GM12875 (cell line): ENCODE data around the gene LEF1.
"Not testable (repeated sequence)": the region's sequence is repeated elsewhere in the genome, so short reads cannot be mapped to it uniquely, and the experiment has no call there.

ENCODE experiments used
- H3K4me3 ChIP-seq: one replicate; pipeline ENCODE4 v1.5.1; 2011; ENCODE audit warnings: low read depth, low read length, control low read depth
- CTCF ChIP-seq: IDR thresholded peaks from 2 replicates; pipeline ENCODE4 v1.5.1; 2011; ENCODE audit warnings: low read depth, mild to moderate bottlenecking, control low read depth, inconsistent platforms, low read length, moderate library complexity, borderline replicate concordance; ENCODE audit not compliant: insufficient read depth

The LEF1 gene

DNA sequence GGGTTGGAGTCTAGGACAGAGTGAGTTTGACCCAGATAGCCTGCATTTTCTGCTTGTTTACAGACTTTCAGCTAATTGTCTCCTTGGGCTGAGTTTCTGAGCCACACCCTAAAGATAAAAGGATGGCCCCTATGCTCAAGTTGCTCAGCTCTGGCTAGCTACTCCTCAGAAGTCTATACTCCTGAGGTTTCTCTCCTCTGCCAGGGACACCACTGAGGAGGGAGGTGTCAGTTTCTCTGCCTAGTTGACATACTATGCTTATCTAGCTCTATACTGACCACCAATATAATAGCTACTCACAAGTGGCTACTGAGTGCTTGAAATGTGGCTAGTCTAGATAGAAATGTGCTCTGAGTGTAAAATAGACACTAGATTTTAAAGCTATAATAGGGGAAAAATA, 155.4 kb downstream of the LEF1 start:
- no peak for TF ChIP-seq CTCF
- H3K4me3 ChIP-seq = no peak overlapping the region

- H3K4me3 ChIP-seq = not testable (repeated sequence)
Measured at GRCh38 chr4:108012382-108012781, 156.3 kb downstream of the LEF1 start.

DNA sequence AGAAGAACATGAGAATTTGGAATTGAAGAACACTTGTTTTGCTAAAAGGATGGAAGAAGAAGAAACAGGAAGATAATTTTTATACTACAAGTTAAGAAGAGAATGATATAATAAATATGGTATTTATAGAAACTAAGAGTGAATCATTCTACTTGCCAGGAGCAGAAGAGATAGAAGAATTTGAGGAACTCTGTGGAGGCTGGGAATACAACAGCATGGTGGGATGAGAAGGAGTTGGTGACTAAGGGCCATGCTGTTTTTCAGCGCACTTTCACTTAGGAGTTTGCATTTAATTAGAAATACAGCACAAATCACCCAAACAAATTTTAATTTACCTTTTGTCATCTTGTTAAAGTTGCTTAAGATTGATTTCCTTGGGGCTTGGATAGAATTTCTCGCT, 158.6 kb downstream of the LEF1 start:
- H3K4me3 ChIP-seq = no peak overlapping the region

GRCh38 chr4:108008721-108009120, 160.0 kb downstream of the LEF1 start:
- no peak for TF ChIP-seq CTCF
- H3K4me3 ChIP-seq = no peak overlapping the region

More for the DNA sequence above, 158.6 kb downstream of the LEF1 start:
- TF ChIP-seq CTCF = no peak

DNA sequence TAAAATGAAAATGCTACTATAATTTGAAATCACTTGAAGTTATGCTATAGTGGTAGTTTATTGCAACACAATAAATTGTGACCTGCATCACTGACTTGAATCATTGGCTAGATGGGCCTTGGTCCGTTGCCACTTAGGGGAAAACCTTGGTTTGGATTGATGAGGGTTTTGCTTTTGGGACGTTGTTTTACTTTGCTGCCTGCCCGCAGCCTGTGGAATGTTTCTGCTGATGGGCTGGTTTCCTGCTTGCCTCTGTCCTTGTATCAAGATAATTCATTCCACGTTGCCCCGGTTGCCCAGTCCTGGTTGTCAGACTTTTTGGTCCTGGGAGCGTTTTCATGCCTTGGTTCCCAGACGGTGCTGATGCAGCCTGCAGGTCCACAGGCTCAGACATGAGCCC, 160.7 kb downstream of the LEF1 start:
- no peak for TF ChIP-seq CTCF

DNA sequence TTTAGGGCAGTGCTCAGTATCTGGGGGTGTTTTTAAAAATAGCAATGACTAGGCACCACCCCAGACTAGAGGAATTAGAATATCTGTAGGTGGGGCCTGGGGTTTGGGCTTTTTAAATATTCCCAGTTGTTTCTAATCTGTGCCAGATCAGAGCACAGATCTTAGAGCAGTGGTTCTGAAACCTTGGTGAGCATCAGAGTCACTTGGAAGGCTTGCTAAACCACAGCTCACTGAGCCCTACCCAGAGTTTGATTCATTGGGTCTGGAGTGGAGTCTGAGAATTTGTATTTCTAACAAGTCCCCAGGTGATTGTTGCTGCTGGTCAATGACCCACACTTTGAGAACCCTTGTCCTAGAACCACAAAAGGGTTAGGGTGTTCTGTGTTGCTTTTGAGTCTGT, 162.4 kb downstream of the LEF1 start:
- TF ChIP-seq CTCF = no peak
- H3K4me3 ChIP-seq = no peak overlapping the region

More for the DNA sequence above, 160.7 kb downstream of the LEF1 start:
- no peak overlapping the region for H3K4me3 ChIP-seq

DNA sequence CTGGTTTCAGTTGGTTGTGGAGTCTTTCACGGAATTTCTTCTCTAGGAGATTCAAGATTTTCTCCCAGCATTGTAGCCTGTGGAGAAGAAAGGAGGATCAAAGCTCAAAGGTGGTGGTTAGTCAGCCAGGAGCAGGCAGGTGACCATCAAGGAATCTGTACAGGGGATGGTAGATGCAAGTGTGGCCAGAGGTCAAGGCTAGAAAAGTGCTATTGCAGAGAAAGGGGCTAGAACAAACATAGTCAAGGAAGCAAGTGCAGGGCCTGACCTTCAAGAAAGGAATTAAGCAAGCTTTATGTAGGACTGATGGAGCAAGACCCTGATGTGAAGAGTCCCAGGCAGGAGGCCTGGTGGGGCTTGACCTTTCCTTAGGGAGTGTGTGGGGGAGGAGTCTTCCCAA, 162.9 kb downstream of the LEF1 start:
- TF ChIP-seq CTCF = no peak
- no peak overlapping the region for H3K4me3 ChIP-seq

DNA sequence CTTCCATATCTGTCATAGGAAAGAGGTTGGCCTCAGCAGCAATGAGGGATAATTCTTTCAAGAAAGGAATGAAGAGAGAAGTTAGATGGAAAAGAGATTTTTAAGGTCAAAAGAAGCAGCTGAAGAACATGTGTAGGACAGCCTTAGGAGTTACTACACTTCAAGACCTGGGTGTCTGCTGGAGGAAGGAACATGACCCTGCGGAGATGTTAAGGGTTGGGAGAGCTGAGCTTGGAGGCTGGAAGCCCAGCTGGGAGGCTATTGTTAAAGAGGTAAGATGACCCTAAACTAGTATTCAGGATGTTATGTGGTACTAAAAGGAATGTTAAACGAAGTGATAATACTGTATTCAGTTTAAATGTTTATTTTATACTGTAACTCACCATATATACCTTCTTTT, 164.1 kb downstream of the LEF1 start:
- no peak for TF ChIP-seq CTCF
- H3K4me3 ChIP-seq = no peak overlapping the region
